ENCODE results near the gene KIF15.

KIF15 gene

DNA sequence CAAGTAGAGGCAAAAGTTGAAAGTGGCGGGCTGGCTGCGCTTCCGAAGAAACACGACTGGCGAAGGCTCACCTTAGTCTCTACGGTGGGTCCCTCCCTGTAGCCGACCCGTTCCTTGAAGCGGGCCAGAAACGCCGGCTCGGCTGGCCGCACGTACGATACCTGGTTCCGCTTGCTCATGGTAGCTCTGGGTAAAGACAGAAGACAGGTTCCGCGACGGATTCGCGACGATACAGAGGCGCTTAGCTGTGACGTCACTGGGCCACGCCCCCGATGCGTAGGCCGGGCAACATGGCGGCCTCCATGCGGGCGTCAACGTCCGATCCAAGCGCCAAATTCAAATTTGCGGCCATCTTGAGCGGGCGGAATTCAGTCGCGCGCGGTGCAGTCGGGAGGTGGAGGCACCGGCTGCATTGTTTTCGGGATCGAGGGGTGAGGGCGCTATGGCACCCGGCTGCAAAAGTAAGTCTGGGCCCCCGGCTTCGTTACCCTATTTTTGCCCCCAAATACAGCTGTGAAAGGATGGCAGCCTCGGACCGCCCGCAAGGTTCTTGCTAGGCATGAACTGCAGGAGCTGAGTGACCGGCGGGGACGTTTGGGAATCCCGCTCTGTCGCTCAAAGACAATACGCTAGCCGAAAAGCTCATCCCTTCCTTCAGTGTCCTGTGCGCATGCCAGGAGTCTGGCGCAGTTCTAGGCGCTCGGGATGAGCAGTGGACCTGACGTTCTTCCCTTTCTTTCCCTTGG is at the start of gene KIF15, which contains the start of gene KIAA1143 (continued):
- TF ChIP-seq, protein P1, sequence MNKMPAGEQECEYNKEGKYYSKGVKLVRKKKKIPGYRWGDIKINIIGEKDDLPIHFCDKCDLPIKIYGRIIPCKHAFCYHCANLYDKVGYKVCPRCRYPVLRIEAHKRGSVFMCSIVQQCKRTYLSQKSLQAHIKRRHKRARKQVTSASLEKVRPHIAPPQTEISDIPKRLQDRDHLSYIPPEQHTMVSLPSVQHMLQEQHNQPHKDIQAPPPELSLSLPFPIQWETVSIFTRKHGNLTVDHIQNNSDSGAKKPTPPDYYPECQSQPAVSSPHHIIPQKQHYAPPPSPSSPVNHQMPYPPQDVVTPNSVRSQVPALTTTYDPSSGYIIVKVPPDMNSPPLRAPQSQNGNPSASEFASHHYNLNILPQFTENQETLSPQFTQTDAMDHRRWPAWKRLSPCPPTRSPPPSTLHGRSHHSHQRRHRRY (tag by site-specific recombination; IDR thresholded peaks at IDR 0.05), result no peak
- TF ChIP-seq ZBTB8A (tag by site-specific recombination; IDR thresholded peaks at IDR 0.05) (peak; percentile 71), ZNF585B (tag by site-specific recombination; IDR thresholded peaks at IDR 0.05) (no peak), ZNF514 (tag by site-specific recombination; IDR thresholded peaks at IDR 0.05) (no peak), ZNF274 (IDR thresholded peaks at IDR 0.05; ENCODE audit: low read length) (no peak), ZNF274 (tag by site-specific recombination; IDR thresholded peaks at IDR 0.05; ENCODE audit: borderline replicate concordance) (no peak), ZNF701 (tag by site-specific recombination; IDR thresholded peaks at IDR 0.05) (no peak), ZNF391 (tag by site-specific recombination; IDR thresholded peaks at IDR 0.05; ENCODE audit: borderline replicate concordance, low read depth) (peak; percentile 84; the same call in 1 of the 2 replicates), ZNF16 (tag by site-specific recombination; IDR thresholded peaks at IDR 0.05; ENCODE audit: low read depth) (0 out of 2 replicates have a peak, but pooled peaks have one; percentile 13), IKZF3 (tag by site-specific recombination; IDR thresholded peaks at IDR 0.05) (peak; percentile 22; the same call in 1 of the 2 replicates), ZNF677 (tag by site-specific recombination; IDR thresholded peaks at IDR 0.05) (no peak), ZNF791 (tag by site-specific recombination; IDR thresholded peaks at IDR 0.05) (no peak), KLF7 (tag by site-specific recombination; IDR thresholded peaks at IDR 0.05; ENCODE audit: borderline replicate concordance) (peak; percentile 67; the same call in 1 of the 2 replicates), SETDB1 (IDR thresholded peaks at IDR 0.05; ENCODE audit: insufficient read length, low read length) (peak; percentile 68), ZNF561 (tag by site-specific recombination; IDR thresholded peaks at IDR 0.05; ENCODE audit: borderline replicate concordance) (peak; percentile 90), ZNF670 (tag by site-specific recombination; IDR thresholded peaks at IDR 0.05; ENCODE audit: low read depth) (no peak), ZNF221 (tag by site-specific recombination; IDR thresholded peaks at IDR 0.05; ENCODE audit: borderline replicate concordance) (no peak), ZNF423 (tag by site-specific recombination; IDR thresholded peaks at IDR 0.05) (no peak), ZNF416 (tag by site-specific recombination; IDR thresholded peaks at IDR 0.05) (no peak), ZNF37A (tag by site-specific recombination; IDR thresholded peaks at IDR 0.05) (no peak), ZNF529 (tag by site-specific recombination; IDR thresholded peaks at IDR 0.05; ENCODE audit: insufficient replicate concordance) (no peak), ZNF138 (tag by site-specific recombination; IDR thresholded peaks at IDR 0.05; ENCODE audit: borderline replicate concordance) (no peak), ZFP3 (tag by site-specific recombination; IDR thresholded peaks at IDR 0.05; ENCODE audit: low read depth) (no peak), ZBTB48 (tag by site-specific recombination; IDR thresholded peaks at IDR 0.05) (peak; percentile 39; the same call in 1 of the 2 replicates), ZSCAN23 (tag by site-specific recombination; IDR thresholded peaks at IDR 0.05) (0 out of 2 replicates have a peak, but pooled peaks have one; percentile 22), ZBTB20 (tag by site-specific recombination; IDR thresholded peaks at IDR 0.05) (peak; percentile 89)
- TF ChIP-seq, protein P2, sequence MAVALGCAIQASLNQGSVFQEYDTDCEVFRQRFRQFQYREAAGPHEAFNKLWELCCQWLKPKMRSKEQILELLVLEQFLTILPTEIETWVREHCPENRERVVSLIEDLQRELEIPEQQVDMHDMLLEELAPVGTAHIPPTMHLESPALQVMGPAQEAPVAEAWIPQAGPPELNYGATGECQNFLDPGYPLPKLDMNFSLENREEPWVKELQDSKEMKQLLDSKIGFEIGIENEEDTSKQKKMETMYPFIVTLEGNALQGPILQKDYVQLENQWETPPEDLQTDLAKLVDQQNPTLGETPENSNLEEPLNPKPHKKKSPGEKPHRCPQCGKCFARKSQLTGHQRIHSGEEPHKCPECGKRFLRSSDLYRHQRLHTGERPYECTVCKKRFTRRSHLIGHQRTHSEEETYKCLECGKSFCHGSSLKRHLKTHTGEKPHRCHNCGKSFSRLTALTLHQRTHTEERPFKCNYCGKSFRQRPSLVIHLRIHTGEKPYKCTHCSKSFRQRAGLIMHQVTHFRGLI (tag by site-specific recombination; IDR thresholded peaks at IDR 0.05), result no peak
- TF ChIP-seq, protein P3, sequence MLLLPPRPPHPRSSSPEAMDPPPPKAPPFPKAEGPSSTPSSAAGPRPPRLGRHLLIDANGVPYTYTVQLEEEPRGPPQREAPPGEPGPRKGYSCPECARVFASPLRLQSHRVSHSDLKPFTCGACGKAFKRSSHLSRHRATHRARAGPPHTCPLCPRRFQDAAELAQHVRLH (tag by site-specific recombination; IDR thresholded peaks at IDR 0.05), result peak; percentile 96
- TF ChIP-seq, protein P4, sequence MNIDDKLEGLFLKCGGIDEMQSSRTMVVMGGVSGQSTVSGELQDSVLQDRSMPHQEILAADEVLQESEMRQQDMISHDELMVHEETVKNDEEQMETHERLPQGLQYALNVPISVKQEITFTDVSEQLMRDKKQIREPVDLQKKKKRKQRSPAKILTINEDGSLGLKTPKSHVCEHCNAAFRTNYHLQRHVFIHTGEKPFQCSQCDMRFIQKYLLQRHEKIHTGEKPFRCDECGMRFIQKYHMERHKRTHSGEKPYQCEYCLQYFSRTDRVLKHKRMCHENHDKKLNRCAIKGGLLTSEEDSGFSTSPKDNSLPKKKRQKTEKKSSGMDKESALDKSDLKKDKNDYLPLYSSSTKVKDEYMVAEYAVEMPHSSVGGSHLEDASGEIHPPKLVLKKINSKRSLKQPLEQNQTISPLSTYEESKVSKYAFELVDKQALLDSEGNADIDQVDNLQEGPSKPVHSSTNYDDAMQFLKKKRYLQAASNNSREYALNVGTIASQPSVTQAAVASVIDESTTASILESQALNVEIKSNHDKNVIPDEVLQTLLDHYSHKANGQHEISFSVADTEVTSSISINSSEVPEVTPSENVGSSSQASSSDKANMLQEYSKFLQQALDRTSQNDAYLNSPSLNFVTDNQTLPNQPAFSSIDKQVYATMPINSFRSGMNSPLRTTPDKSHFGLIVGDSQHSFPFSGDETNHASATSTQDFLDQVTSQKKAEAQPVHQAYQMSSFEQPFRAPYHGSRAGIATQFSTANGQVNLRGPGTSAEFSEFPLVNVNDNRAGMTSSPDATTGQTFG (tag by site-specific recombination; IDR thresholded peaks at IDR 0.05; ENCODE audit: borderline replicate concordance), result no peak
- TF ChIP-seq, protein P5, sequence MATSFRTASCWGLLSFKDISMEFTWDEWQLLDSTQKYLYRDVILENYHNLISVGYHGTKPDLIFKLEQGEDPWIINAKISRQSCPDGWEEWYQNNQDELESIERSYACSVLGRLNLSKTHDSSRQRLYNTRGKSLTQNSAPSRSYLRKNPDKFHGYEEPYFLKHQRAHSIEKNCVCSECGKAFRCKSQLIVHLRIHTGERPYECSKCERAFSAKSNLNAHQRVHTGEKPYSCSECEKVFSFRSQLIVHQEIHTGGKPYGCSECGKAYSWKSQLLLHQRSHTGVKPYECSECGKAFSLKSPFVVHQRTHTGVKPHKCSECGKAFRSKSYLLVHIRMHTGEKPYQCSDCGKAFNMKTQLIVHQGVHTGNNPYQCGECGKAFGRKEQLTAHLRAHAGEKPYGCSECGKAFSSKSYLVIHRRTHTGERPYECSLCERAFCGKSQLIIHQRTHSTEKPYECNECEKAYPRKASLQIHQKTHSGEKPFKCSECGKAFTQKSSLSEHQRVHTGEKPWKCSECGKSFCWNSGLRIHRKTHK (tag by site-specific recombination; IDR thresholded peaks at IDR 0.05), result no peak
- TF ChIP-seq, protein P6, sequence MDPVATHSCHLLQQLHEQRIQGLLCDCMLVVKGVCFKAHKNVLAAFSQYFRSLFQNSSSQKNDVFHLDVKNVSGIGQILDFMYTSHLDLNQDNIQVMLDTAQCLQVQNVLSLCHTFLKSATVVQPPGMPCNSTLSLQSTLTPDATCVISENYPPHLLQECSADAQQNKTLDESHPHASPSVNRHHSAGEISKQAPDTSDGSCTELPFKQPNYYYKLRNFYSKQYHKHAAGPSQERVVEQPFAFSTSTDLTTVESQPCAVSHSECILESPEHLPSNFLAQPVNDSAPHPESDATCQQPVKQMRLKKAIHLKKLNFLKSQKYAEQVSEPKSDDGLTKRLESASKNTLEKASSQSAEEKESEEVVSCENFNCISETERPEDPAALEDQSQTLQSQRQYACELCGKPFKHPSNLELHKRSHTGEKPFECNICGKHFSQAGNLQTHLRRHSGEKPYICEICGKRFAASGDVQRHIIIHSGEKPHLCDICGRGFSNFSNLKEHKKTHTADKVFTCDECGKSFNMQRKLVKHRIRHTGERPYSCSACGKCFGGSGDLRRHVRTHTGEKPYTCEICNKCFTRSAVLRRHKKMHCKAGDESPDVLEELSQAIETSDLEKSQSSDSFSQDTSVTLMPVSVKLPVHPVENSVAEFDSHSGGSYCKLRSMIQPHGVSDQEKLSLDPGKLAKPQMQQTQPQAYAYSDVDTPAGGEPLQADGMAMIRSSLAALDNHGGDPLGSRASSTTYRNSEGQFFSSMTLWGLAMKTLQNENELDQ (tag by site-specific recombination; IDR thresholded peaks at IDR 0.05; ENCODE audit: low read depth), result no peak
